Posterior cingulate gyrus (tissue), 11 donors: ENCODE data around the gene ZNF214.

ENCODE experiments used
- DNase-seq, 10 donors: peaks; one replicate each; pipeline versions ENCODE4 v3.0.0 to v3.0.0-alpha.2; 2020 to 2021; ENCODE audit warnings: mixed read lengths in 3 of 10
- intact Hi-C: fragments of 100-400 bp; cut with DNase I; formaldehyde crosslinking; loops from one replicate; pipeline ENCODE4 v1.15.1; 2023

Gene ZNF214

GRCh38 chr11:7020183-7020917, at the start of gene ZNF214, which contains the start of gene NLRP14:
Gene ZNF214, minus strand, starts transcription at chr11:7020346. Its CDS starts 17,511 bp downstream, at chr11:7002835.
Gene NLRP14, plus strand, starts transcription at chr11:7020479. Its CDS starts 18,108 bp downstream, at chr11:7038587.
- DNase-seq: peak; percentile 77 to 97 (median 87)
- intact Hi-C loops: loop anchor here (2.0 kb wide), 1 partner anchor 34 kb away; no protein-coding TSS in a partner anchor

- DNase-seq: no peak
- intact Hi-C loops: no loop called here
These were observed 42.4 kb upstream of the ZNF214 start for GRCh38 chr11:7062534-7062933.

GRCh38 chr11:7060868-7061267, 40.7 kb upstream of the ZNF214 start:
- intact Hi-C loops: no loop called here
- no peak for DNase-seq

DNA sequence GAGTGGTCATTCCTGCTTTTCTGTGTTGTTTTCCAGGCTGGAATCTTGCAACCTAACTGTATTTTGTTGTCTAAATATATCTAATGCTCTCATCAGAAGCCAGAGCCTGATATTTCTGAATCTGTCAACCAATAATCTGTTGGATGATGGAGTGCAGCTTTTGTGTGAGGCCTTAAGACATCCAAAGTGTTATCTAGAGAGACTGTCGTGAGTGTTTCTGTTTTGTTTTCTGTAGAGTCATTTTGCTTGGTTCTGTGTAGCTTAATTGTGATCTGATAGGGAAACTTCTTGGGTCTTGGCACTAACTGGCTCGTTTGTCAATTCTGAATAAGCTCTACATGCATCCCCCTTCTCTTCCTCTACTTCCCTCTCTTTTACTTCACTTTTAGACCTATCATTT, 37.5 kb upstream of the ZNF214 start:
- no peak for DNase-seq
- intact Hi-C loops: no loop called here

DNA sequence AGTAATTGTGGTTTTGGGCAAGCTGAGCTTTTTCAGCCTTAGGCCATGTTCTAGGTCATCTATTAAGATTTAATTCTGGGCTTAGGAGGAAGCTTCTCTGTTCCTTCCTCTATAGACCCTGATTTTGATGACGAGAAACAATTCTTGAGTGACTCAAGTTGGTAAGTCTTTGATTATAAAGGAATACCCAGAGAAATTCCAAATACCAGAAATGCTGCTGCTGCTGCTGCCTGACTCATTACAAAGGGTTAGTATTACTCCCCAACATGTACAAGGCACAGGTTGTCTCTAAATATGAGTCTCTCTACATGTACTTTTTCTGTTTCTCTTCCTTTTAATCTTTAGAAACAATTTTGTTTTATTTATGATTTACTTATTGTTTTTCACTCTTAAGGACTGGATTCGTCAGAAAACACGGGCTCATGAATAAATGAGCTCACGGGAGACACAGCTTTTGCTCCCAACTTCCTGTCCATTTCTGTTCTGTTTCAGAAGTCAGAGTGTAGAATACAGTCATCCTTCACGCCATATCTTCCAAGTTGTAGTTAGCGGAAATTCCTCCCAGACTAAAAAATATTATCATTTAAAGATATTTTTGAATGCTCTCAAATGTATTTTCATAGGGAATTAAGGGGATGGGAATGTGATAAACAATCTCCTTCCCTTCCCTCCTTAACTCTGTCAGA, 36.8 kb upstream of the ZNF214 start:
- intact Hi-C loops: no loop called here
- no peak for DNase-seq

DNA sequence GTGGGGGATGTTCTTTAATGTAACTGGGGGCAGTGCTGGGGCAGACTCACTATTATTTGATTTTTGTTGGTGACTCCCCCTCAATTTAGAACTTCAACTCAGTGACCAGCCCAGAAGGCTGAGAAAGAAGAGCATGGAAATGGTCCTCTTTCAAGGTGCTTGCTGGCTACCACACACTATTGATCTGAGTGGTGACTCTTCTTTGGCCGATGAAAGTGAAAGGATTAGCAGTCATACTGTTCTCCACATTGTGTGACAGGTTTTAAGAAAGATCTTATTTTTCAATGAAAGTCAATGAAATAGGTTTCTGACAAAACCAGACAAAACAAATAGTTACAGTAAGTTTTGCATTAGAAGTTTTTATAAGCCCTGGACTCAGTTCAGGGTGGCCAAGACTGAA, 30.0 kb upstream of the ZNF214 start:
- intact Hi-C loops: no loop called here
- no peak for DNase-seq

DNA sequence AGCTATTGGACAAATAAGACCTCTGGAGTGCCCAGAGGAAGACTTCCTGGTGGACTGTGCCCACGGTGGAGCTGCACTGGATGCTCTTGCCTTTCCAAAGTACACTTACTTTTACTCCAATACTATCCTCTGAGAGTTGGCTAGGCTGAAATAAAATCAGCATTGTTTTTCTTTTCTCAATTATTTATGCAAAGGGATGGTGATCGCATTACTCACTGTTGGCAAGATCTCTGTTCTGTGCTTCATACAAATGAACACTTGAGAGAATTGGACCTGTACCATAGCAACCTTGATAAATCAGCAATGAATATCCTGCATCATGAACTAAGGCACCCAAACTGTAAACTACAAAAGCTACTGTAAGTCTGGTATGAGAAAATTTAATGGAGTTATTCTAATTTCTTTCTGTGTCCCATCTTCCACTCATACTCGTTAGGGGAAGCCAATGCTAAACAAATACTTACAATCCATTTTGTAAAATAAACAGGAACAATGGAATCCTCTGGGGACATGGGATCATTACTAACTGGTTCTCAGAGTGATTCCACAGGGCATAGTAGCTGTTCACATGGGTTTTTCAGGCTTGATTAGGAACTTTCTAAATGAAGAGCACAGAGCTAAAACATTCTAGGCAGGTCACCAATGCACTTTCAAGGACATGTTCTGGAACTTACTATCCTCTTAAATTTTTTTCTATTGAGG, 26.5 kb upstream of the ZNF214 start:
- no peak for DNase-seq
- intact Hi-C loops: no loop called here

GRCh38 chr11:7034019-7034418, 13.9 kb upstream of the ZNF214 start:
- no peak for DNase-seq
- intact Hi-C loops: no loop called here

DNA sequence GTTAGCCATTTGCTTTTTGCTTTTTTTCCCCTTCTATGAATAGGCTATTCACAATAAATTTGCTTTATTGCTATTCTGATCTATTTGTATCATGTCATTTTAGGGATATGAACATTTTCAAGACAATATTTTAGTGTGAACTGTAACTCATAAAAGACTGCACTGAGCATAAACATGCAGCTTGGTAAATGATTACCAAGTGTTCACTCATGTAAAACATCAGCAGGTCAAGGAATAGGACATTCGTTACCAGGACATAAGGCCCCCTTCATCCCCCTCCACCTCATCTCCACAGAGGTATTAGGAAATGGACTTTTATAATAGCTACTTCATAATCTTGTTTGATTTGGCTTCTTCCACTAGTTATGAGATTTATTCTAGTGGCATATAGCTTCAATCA, 12.5 kb upstream of the ZNF214 start:
- intact Hi-C loops: no loop called here
- DNase-seq: no peak

DNA sequence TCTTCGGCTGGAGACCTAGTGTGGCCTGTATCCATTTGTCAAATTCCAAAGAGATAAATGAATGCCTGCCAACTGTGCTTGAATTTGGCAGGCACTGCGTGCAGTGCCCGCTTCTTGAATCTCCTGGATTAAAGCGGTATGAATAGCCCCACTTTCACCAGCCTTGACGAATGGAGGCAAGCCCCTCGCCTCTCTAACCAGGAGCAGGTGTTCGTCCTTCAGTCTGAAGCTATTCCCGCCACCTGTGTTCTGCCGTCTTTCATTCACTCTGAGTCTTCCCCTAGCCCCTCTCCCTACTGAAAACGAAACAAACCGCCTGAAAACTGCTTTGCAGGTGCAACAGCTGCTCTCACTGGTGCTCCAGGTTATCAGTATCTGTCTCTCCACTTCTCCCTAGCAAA, 11.3 kb upstream of the ZNF214 start:
- intact Hi-C loops: no loop called here
- no peak for DNase-seq

DNA sequence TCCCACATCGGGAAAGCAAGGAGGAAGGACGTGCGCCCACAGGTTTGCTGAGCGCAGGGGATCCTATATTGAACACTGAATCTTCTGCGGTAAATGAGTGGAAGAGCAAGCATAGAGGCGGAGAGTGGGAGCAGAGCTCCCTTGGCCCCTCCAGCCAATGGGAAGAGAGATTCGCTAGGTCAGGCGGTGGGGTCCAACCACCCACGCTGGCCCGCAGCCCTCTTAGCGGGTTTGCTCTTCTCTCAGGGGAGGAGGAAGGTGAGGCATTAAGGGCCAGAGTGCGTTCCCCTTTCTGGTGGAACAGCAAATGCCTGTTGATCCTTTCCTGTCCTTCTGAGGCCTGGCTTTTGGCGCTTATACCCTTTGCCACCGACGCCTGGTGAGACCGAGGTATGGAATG, 10.7 kb upstream of the ZNF214 start:
- intact Hi-C loops: no loop called here
- no peak for DNase-seq

- intact Hi-C loops: no loop called here
- no peak for DNase-seq
These were observed 8.0 kb upstream of the ZNF214 start for GRCh38 chr11:7028141-7028540.

DNA sequence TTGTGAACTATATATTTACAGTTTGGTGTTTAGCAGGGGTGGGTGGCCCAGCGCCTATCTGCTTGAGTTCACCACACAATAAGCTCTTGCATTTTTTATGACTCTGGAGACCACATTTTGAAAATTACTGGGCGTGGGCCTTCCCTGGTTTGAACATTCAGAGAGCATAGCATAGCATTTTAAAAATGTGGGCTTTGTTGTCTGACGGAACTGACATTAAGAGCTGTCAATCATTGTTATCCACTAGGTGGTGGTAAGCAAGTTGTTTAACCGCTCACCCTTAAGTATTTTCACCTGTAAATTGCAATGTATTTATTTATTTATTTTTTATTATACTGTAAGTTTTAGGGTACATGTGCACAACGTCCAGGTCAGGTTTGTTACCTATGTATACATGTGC, 1.2 kb upstream of the ZNF214 start:
- DNase-seq: no peak
- intact Hi-C loops: loop anchor here (2.0 kb wide), 1 partner anchor 35 kb away; no protein-coding TSS in a partner anchor

DNA sequence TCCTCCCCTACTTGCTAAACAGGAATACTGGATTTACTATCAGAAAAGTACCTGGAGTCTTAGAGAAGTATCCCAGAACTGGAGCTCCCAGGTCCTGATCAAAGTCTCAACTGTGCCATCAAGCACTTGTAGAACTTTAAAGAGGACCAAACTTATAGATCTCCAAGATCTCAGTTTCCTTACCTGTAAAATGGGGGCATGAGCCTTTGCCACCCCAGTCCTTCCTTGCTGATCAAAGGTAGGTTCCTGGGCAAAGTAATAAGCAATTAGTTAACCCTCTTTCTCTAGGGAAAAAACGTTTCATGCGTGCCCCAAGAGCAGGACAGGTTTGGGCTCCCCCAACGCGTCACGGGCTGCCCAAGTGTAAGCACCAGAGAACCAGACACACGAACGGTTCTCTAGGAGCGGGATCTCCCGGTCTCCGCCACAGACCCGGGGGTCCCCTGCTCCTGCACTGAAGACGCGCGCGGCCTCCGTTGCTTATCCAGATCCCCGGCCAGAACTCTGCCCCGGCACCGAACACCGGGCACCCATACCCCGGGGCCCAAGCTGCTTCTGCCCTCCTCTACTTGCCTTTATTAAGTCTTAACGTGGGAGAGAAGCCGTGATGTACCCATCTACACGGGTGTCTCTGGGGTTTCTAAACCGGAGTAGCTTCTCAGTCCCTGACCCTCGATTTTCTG, 505 bp downstream of the ZNF214 start:
- DNase-seq: peak in 8 of 10 donors; percentile 16 to 89 (median 30)
- intact Hi-C loops: loop anchor here (2.0 kb wide), 1 partner anchor 33 kb away; no protein-coding TSS in a partner anchor

DNA sequence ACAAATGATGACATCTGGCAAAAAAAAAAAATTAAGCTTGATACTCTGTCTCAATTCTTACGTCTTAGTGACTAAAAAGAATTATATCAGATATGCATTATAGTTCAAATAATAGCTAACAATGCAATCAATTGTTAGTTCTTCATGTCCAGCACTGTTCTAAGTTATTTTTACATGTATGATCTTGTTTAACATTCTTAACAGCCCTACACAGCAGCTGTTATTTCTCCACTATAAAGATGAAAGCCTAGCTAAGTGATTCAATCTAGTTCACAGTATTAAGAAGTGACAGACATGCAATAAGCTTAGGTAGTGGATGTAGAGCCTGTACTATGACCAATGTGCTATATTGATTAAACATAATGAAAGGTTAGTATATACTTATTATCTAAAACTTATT, 4.1 kb downstream of the ZNF214 start:
- no peak for DNase-seq
- intact Hi-C loops: no loop called here

DNA sequence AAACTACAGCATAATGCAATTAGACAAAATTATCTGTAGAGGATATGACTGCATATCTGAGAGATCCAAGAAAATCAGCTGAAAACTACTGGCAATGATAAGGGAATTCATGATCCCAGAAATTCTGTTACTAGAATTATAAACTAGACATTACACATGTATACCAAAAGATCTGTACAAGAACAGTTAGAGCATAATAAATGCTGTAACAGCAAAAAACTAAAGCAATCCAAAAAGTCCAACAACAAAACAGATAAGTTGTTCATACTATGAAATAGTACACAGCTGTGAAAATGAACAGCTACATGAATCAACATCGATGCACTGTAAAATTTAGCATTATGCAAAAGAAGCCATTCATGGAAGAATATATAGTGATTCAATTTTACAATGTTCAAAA, 6.0 kb downstream of the ZNF214 start:
- no peak for DNase-seq
- intact Hi-C loops: no loop called here

DNA sequence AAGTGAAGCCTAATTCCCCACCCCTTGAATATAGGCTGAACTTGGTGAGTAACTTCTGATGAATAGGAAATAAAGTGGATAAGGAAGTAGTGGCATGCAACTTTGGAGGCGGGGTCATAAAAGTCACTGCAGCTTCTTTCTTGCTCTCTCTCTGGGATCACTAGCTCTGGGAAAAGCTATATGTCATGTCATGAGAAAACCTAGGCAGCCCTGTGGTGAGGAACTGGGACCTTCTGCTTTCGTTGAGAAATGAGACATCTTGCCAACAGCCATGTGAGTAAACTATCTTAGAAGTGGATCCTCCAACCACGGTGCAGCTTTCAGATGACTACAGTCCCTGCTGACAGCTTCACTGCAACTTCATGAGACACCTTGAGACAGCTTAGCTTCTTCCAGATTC, 15.7 kb downstream of the ZNF214 start:
- intact Hi-C loops: no loop called here
- no peak for DNase-seq

DNA sequence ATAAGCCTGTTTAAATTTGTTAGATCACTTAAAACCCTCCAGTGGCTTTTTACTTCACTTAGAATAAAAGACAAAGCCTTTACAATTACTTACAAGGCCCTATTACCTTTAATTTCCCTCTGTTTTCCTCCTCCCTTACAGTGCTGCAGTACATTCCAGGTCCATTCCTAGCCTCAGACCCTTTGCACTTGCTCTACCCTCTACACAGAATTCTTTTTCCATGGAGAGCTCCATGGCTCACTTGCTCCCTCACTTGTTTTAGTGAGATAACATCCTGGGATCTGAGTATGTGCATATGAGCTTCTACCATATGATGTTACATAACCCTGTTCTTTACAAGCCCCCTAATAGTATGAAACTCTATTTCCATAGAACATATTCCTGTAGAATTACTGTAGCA, 24.4 kb downstream of the ZNF214 start:
- no peak for DNase-seq
- intact Hi-C loops: no loop called here

- DNase-seq: no peak
- intact Hi-C loops: no loop called here
These were observed 27.4 kb downstream of the ZNF214 start for GRCh38 chr11:6992457-6993417.

DNA sequence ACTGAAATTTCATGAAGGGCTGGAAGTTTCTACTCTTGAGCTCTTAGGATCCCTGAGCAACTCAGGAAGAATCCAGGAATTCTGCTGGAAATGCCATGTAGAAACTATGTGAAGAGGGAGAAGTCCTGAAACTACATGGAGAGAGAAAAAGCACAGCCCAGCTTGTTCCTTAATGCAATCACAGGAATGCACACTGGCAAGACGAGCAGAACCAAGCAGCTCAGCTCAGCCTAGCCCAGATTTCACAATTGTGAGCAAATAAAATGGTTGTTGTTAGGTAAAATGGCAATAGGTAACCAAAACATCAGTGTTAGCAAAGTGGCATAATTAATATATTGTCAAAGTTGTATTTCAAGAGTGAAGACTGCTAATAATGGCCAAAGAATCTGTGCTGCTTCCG, 28.1 kb downstream of the ZNF214 start:
- no peak for DNase-seq
- intact Hi-C loops: no loop called here
